Ureter (tissue), 1 donor: Measurements from ENCODE around the gene DHX34. TPM values are rescaled to one million over a fixed set of nuclear protein-coding genes. Genes with fewer than 3 reads are reported as not detected.
A peak's percentile ranks its signal among the peaks of the same experiment; 100 is the strongest.
"Not testable (repeated sequence)": the region's sequence is repeated elsewhere in the genome, so short reads cannot be mapped to it uniquely, and the experiment has no call there.

ENCODE experiments used
- DNase-seq: peaks from one replicate; pipeline ENCODE4 v3.0.0-alpha.2; 2020; ENCODE audit warnings: low spot score
- total RNA-seq: library from RNA; stranded (reverse); gene quantifications from one replicate; pipeline ENCODE4 v1.2.4, GENCODE V29; 2023
- donor health status: DM: yes; HTN: yes; CAD: no.

The DHX34 gene
- total RNA-seq, 1 donor from 2014 or later: 20.6 TPM

GRCh38 chr19:47387623-47388022 lies 38.5 kb downstream of the DHX34 start:
- not testable (repeated sequence) for DNase-seq

- DNase-seq: not testable (repeated sequence)
Measured at GRCh38 chr19:47388721-47389120, 39.6 kb downstream of the DHX34 start.

- DNase-seq: no peak
Measured at GRCh38 chr19:47389150-47389556, 40.0 kb downstream of the DHX34 start.

- no peak for DNase-seq
Measured at GRCh38 chr19:47390533-47391488, 41.7 kb downstream of the DHX34 start.

GRCh38 chr19:47391510-47392223 lies 42.6 kb downstream of the DHX34 start:
- DNase-seq: peak; percentile 77

- no peak for DNase-seq
Measured at GRCh38 chr19:47398707-47399597, 49.8 kb downstream of the DHX34 start.

GRCh38 chr19:47402504-47402903 lies 53.4 kb downstream of the DHX34 start:
- DNase-seq: no peak

- DNase-seq: no peak
Measured at GRCh38 chr19:47404334-47405196, 55.5 kb downstream of the DHX34 start.

GRCh38 chr19:47405197-47405550 lies 56.1 kb downstream of the DHX34 start:
- no peak for DNase-seq

- no peak for DNase-seq
Measured at GRCh38 chr19:47405854-47406417, 56.8 kb downstream of the DHX34 start.

GRCh38 chr19:47406711-47407416 lies 57.7 kb downstream of the DHX34 start:
- no peak for DNase-seq

GRCh38 chr19:47407417-47407774 lies 58.3 kb downstream of the DHX34 start:
- no peak for DNase-seq

- DNase-seq: no peak
Measured at GRCh38 chr19:47408156-47408938, 59.2 kb downstream of the DHX34 start.

- DNase-seq: no peak
Measured at GRCh38 chr19:47411101-47411500, 62.0 kb downstream of the DHX34 start.

GRCh38 chr19:47411696-47412095 lies 62.6 kb downstream of the DHX34 start:
- DNase-seq: not testable (repeated sequence)

- no peak for DNase-seq
Measured at GRCh38 chr19:47413941-47414340, 64.8 kb downstream of the DHX34 start.

GRCh38 chr19:47414469-47414868 lies 65.4 kb downstream of the DHX34 start:
- DNase-seq: no peak

- DNase-seq: no peak
Measured at GRCh38 chr19:47415953-47416642, 67.0 kb downstream of the DHX34 start.

- no peak for DNase-seq
Measured at GRCh38 chr19:47416643-47416985, 67.5 kb downstream of the DHX34 start.
